Small intestine (tissue), 7 donors: Measurements from ENCODE around the gene PLAAT3. TPM values are rescaled to one million over a fixed set of nuclear protein-coding genes. Genes with fewer than 3 reads are reported as not detected.

Source experiments
- DNase-seq, 2 donors: peaks; one replicate each; pipeline versions ENCODE4 v3.0.0 to v3.0.0-alpha.2; 2013
- FAIRE-seq: peaks from 2 replicates; lab custom pipeline; 2012; peaks lifted over from hg19 to GRCh38; lab: Jason Lieb, UNC
- H3K27ac ChIP-seq, 3 donors: one replicate each; pipeline ENCODE4 v1.5.1; 2013; ENCODE audit warnings: low read length in 2 of 3, mild to moderate bottlenecking in 2 of 3, control low read depth in 1 of 3, inconsistent platforms in 1 of 3, low read depth in 1 of 3, moderate library complexity in 1 of 3
- H3K27me3 ChIP-seq, 3 donors: one replicate each; pipeline ENCODE4 v1.6.1; 2013; ENCODE audit warnings: low read length in 3 of 3, inconsistent platforms in 1 of 3; ENCODE audit not compliant: control insufficient read depth in 3 of 3, insufficient read depth in 3 of 3
- H3K36me3 ChIP-seq, 3 donors: one replicate each; pipeline ENCODE4 v1.6.1; 2013; ENCODE audit warnings: low read length in 3 of 3, inconsistent platforms in 1 of 3, low read depth in 1 of 3, mild to moderate bottlenecking in 1 of 3, moderate library complexity in 1 of 3; ENCODE audit not compliant: control insufficient read depth in 3 of 3, insufficient read depth in 2 of 3
- H3K4me1 ChIP-seq, 3 donors: one replicate each; pipeline ENCODE4 v1.6.1; 2013; ENCODE audit warnings: low read length in 2 of 3, inconsistent platforms in 1 of 3, low read depth in 1 of 3, mild to moderate bottlenecking in 1 of 3, moderate library complexity in 1 of 3; ENCODE audit not compliant: control insufficient read depth in 3 of 3, insufficient read depth in 2 of 3
- H3K4me3 ChIP-seq, 3 donors: one replicate each; pipeline ENCODE4 v1.5.1; 2013; ENCODE audit warnings: low read length in 3 of 3, control low read depth in 1 of 3, inconsistent platforms in 1 of 3, low read depth in 1 of 3, mild to moderate bottlenecking in 1 of 3, moderate library complexity in 1 of 3
- H3K9me3 ChIP-seq, 2 donors: one replicate each; pipeline ENCODE4 v1.6.1; 2013; ENCODE audit warnings: low read depth in 1 of 2, low read length in 1 of 2; ENCODE audit not compliant: control insufficient read depth in 2 of 2, insufficient read depth in 1 of 2
- WGBS, 3 donors: extraction: QIAGEN DNeasy Blood & Tissue Kit; methylation state at CpG; one replicate each; pipeline ENCODE4 v1.1.7; 2013; 5-methylcytosine and 5-hydroxymethylcytosine counted together
- polyA plus RNA-seq, 4 donors: library from polyadenylated mRNA; stranded (reverse) in 3 of 4; unstranded in 1 of 4; fragments of 200-250 nt in 3 of 4; fragments of 120-200 nt in 1 of 4; gene quantifications; one replicate each; pipeline versions ENCODE4 v1.2.1 to v1.2.3, GENCODE V29; 2013
- donor health status: healthy with polysubstance abuse.
- donor health status: control.
- donor health status: control.
- donor health status: Bipolar disorder and iron deficiency.
- donor health status: healthy.

The PLAAT3 gene
- polyA plus RNA-seq, 4 donors, result 2.6 to 55.7 (median 30.4) TPM

DNA sequence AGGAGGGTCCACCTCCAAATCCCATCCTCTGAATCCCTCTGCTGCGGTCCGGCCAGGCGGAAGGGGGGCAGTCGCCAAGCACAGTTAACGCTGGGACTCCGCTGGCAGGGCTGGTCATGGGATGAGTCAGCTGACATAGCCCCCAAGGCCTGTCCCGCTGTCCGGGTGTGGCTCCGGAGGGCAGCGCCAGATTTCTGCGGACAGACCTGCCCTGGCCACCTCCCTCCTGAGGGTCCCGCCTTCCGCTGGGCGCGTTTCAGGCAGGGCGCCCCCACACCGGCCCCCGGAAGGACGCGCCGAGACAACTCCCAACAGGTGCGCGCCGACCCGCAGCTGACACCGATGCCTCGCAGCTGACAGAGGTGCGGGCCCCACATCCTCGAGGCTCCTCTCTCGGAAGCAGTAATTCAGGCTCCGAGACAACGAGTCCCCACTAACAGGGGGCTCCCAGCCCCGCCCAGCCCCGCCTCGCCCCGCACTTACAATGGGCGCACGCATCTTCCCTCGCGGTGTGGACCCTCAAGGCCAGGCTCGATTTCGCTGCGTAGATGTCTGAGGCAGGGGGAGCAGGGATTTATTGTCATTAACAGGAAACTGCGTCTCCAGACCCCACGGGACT, 607 bp downstream of the PLAAT3 start:
- FAIRE-seq (no peak), DNase-seq (peak; percentile 25 to 63)
- no peaks in the 10 kb centered on the region for H3K36me3 ChIP-seq
- peak overlapping the region; percentile 51 to 75 (median 59) for H3K4me3 ChIP-seq
- peaks cover 0 to 21% (median 0%) of the 10 kb centered on the region in 3 donors for H3K27me3 ChIP-seq
- peaks cover 5 to 22% (median 11%) of the 10 kb centered on the region in 3 donors for H3K4me1 ChIP-seq
- peak overlapping the region in 1 of 3 donors; percentile 71 for H3K27ac ChIP-seq
- WGBS, 3 donors, result 2 to 6% (median 4%) methylated on average over 43 to 45 of the region's 45 CpGs
- no peaks in the 10 kb centered on the region for H3K9me3 ChIP-seq

DNA sequence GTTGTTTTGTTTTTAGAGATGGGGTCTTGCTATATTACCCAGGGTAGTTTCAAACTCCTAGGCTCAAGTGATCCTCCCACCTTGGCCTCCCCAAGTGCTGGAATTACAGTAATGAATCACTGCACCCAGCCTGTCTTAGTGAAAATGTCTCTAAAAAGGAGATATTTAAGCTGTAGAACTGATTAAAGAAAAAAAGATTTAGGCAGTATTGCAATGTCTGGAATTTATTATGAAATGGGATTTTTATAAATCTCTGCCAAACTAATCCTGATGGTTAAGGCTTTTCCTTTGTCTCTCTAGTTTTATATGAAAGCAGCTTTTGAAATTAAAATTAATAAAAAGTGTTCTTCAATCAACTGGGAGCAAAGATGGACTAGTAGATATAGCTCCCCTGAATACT, 2.1 kb downstream of the PLAAT3 start:
- Histone ChIP-seq H3K36me3 (no peaks in the 10 kb centered on the region), H3K27ac (no peak overlapping the region), H3K4me3 (no peak overlapping the region), H3K27me3 (peaks cover 0 to 21% (median 0%) of the 10 kb centered on the region in 3 donors), H3K9me3 (no peaks in the 10 kb centered on the region), H3K4me1 (peaks cover 5 to 22% (median 11%) of the 10 kb centered on the region in 3 donors)
- DNase-seq (no peak), FAIRE-seq (no peak)

DNA sequence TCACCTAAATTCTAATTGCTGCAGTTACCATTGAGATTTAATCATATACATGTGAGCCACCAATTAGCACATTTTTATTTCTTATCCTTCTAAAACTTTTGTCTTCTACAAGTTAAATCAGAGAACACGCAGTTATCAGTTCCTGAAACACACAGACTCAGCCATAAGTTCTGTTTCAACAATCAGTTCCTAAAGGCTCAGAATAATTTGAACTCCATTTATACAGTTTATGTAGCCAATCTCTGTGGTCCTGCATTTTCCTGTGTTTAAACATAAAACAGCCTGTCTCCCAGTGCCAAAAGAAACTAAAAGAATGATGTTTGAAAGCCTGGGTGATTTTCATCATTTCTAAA, 2.9 kb downstream of the PLAAT3 start:
- DNase-seq, result no peak
- Histone ChIP-seq H3K27me3 (peaks cover 0 to 21% (median 0%) of the 10 kb centered on the region in 3 donors), H3K36me3 (no peaks in the 10 kb centered on the region), H3K4me1 (peaks cover 5 to 22% (median 11%) of the 10 kb centered on the region in 3 donors), H3K9me3 (no peaks in the 10 kb centered on the region), H3K27ac (no peak overlapping the region), H3K4me3 (no peak overlapping the region)
- no peak for FAIRE-seq
- WGBS, 3 donors, result 81 to 88% (median 83%) methylated on average over 1 of the region's 1 CpG

DNA sequence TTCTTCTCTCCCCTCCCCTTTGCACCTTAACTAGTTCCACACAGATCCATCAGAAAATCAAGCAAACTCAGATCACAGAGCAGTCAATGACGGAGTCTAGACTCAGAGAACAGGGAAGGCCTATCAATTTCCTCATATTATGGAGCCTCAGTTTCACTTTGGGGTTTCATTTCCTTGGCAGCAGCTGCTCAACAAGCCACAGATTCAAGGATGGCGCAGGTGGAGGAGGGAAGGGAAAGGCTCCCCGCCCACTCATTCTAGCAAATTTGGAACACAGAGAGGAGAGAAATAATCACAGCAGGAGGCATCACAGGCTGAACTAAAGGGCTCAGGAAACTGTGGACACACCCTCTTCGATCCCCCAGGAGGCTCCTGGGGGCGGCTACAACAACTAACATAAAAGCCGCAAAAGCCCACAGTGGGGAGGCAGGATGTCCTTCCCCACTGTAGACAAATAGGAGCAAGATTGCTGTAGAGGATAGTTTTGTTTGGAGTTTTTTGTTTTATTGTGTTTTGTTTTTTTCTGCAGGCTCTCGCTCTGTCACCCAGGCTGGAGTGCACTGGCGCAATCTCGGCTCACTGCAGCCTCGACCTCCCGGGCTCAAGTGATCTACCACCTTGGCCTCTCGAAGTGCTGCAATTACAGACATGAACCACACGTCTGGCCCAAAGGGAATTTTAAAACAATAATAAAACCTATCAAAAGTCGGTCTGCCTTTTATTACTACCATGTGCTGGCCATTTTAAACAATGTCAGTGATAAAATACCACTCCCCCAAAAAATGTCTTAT, 3.4 kb downstream of the PLAAT3 start:
- H3K4me1 ChIP-seq, result peaks cover 5 to 22% (median 11%) of the 10 kb centered on the region in 3 donors
- no peak overlapping the region for H3K4me3 ChIP-seq
- FAIRE-seq, result no peak
- WGBS, 3 donors, result 66 to 90% (median 80%) methylated on average over 14 of the region's 14 CpGs
- H3K27me3 ChIP-seq, result peaks cover 0 to 21% (median 0%) of the 10 kb centered on the region in 3 donors
- H3K9me3 ChIP-seq, result no peaks in the 10 kb centered on the region
- H3K36me3 ChIP-seq, result no peaks in the 10 kb centered on the region
- DNase-seq, result no peak
- peak overlapping the region in 2 of 3 donors; percentile 13 to 73 for H3K27ac ChIP-seq

DNA sequence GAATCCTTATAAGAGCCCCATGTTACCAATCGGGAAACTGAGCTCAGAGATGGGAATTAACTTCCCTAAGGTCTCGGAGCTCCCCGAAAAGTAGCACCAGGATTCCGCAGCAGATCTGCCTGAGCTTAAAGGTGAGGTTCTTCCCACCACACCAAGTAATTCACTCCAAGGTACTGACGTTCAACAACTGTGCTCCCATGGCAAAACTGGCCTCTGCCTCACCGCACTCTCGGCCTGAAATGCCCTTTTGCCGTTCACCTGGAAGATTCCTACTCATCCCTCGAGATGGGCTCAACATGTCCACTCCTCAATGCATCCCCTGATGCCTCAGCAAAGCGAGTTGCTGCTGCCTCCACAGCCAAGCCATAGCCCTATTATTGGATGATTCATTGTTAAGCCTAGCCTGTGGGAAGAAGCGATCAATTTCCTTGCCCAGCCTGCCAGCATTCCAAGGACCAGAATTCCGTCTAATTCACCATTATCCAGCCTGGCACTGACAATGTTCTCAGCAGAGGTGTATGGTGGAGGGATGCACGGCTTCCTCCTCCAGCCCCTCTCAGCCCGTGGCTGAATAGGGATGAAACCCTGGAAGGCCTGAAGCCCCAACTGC, 4.2 kb downstream of the PLAAT3 start:
- H3K9me3 ChIP-seq, result no peaks in the 10 kb centered on the region
- H3K27ac ChIP-seq, result peak overlapping the region in 2 of 3 donors; percentile 58 to 73
- peaks cover 5 to 22% (median 11%) of the 10 kb centered on the region in 3 donors for H3K4me1 ChIP-seq
- FAIRE-seq (no peak), DNase-seq (no peak)
- no peak overlapping the region for H3K4me3 ChIP-seq
- 84 to 86% (median 85%) methylated on average over 14 of the region's 14 CpGs for WGBS, 3 donors
- H3K36me3 ChIP-seq, result no peaks in the 10 kb centered on the region
- peaks cover 0 to 21% (median 0%) of the 10 kb centered on the region in 3 donors for H3K27me3 ChIP-seq

DNA sequence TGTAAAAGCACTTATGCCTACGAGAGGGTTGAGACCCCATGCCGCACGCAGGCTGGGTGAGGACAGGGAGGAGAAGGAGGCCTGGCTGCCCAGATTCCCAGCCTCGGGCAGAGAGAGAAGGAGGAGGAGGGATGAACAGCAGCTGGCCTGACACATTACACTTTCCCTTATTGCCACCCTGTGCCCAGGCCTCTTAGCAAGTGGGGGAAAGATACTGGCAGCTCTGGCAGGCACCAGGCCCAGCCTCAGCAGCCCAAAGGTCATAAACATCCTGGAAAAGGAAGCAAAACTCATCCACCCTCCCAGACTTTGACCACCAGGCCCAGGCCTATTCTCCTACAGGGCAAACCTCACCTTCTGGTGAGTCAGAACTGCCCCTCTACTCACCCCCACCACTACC, 4.7 kb downstream of the PLAAT3 start:
- Histone ChIP-seq H3K27ac (peak overlapping the region in 2 of 3 donors; percentile 68 to 73), H3K36me3 (no peaks in the 10 kb centered on the region), H3K27me3 (peaks cover 0 to 19% (median 0%) of the 10 kb centered on the region in 3 donors), H3K9me3 (no peaks in the 10 kb centered on the region), H3K4me3 (no peak overlapping the region), H3K4me1 (peaks cover 5 to 22% (median 11%) of the 10 kb centered on the region in 3 donors)
- DNase-seq, result peak; percentile 58 to 85
- WGBS, 3 donors, result 8 to 41% (median 41%) methylated on average over 4 of the region's 4 CpGs
- FAIRE-seq, result no peak

DNA sequence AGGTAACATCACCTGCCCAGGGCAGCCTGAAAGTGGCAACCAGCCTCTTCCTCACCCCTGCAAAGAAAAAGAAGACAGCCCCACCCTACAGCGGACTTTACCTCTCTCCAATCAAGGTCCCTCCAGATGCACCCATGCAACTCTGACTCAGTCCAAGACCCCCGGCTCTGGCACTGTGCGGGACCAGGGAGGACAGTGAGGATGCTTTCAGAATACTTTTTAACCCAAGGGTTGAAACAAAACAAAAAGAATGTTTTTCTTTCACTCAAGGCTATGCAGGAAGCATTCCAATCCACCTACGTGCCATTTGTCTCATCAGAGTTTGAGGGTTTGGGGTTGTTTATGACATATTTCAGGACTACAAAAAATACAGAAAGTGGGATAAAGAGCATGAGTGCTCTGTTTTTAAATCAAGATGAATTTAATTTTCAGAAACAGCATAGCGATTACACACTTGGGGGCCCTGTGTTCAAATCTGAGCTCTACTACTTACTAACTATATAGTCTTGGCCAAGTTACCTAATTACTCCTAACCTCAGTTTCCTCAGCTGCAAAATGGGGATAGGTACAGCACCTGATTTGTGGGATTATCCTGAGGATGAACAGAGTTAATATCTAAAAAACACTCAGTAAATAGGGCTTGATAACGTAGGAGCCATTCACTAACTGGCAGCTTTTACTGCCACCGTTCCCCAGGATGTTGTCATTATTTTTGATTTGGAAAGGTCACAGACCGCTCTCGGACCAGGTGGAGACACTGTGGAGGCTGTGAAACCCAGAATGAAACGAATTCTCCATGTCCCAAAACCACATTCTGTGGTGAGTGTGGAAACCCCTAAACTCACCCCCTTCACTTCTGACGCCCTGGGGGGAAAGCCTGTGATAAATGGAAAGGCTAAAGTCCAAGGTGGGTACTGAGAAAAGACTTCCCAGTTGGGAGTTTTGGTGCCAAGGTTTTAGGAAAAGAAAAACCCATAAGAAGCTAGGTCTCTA, 5.6 kb downstream of the PLAAT3 start:
- 53 to 70% (median 57%) methylated on average over 11 of the region's 11 CpGs for WGBS, 3 donors

More for the DNA sequence above, 5.6 kb downstream of the PLAAT3 start:
- H3K9me3 ChIP-seq, result no peaks in the 10 kb centered on the region
- peaks cover 5 to 17% (median 11%) of the 10 kb centered on the region in 3 donors for H3K4me1 ChIP-seq
- FAIRE-seq (no peak), DNase-seq (no peak)
- H3K27ac ChIP-seq, result peak overlapping the region in 2 of 3 donors; percentile 68 to 73
- no peaks in the 10 kb centered on the region for H3K36me3 ChIP-seq
- no peak overlapping the region for H3K4me3 ChIP-seq
- H3K27me3 ChIP-seq, result peaks cover 0 to 10% (median 0%) of the 10 kb centered on the region in 3 donors
